Activated CD4-positive, alpha-beta T cell treated with anti-CD3 and anti-CD28 coated beads for 36 hours (primary cell): ENCODE data around the gene KDR. TPM values are rescaled to one million over a fixed set of nuclear protein-coding genes. Genes with fewer than 3 reads are reported as not detected.

Source experiments
- ATAC-seq: fragments of 200-7000 bp; cut with Tn5 transposase; one replicate; pipeline ENCODE4 v1.10.0; 2021; ENCODE audit warnings: mild to moderate bottlenecking, moderate library complexity
- CTCF ChIA-PET: fragments of 350-600 bp; sonication (Branson Sonifier 250); formaldehyde crosslinking; loops from one replicate; lab custom pipeline; 2021; ENCODE audit warnings: antibody characterized with exemption; lab: Charles Lee
- POLR2A ChIA-PET: fragments of 350-600 bp; sonication (Branson Sonifier 250); formaldehyde crosslinking; loops from one replicate; lab custom pipeline; 2021; ENCODE audit warnings: antibody characterized with exemption, inconsistent platforms; lab: Charles Lee
- DNase-seq: peaks from one replicate; pipeline ENCODE4 v3.0.0-alpha.2; 2020
- H3K27ac Mint-ChIP-seq: one replicate; pipeline ENCODE4 v1.8.0; 2021; ENCODE audit warnings: mixed read lengths
- H3K27me3 Mint-ChIP-seq: one replicate; pipeline ENCODE4 v1.8.0; 2021; ENCODE audit warnings: mixed read lengths
- H3K36me3 Mint-ChIP-seq: one replicate; pipeline ENCODE4 v1.8.0; 2021; ENCODE audit warnings: low read depth, mixed read lengths
- H3K4me1 Mint-ChIP-seq: one replicate; pipeline ENCODE4 v1.8.0; 2021; ENCODE audit warnings: mixed read lengths
- H3K4me3 Mint-ChIP-seq: one replicate; pipeline ENCODE4 v1.8.0; 2021; ENCODE audit warnings: mild to moderate bottlenecking, moderate library complexity, mixed read lengths
- H3K9me3 Mint-ChIP-seq: one replicate; pipeline ENCODE4 v1.8.0; 2021; ENCODE audit warnings: low read depth, mixed read lengths
- intact Hi-C, 2 experiments: fragments of 100-400 bp; cut with DNase I in 1 of 2; cut with micrococcal nuclease in 1 of 2; formaldehyde crosslinking; loops; one replicate each; pipeline versions ENCODE4 v1.14.2 to v1.15.1; 2022 to 2024; cut with DNase I, micrococcal nuclease
- total RNA-seq, 2 experiments: library from RNA; stranded (reverse); gene quantifications; one replicate each; pipeline ENCODE4 v1.2.3, GENCODE V29; 2021

Gene KDR
- total RNA-seq, 2 experiments from 2014 or later = not detected

DNA sequence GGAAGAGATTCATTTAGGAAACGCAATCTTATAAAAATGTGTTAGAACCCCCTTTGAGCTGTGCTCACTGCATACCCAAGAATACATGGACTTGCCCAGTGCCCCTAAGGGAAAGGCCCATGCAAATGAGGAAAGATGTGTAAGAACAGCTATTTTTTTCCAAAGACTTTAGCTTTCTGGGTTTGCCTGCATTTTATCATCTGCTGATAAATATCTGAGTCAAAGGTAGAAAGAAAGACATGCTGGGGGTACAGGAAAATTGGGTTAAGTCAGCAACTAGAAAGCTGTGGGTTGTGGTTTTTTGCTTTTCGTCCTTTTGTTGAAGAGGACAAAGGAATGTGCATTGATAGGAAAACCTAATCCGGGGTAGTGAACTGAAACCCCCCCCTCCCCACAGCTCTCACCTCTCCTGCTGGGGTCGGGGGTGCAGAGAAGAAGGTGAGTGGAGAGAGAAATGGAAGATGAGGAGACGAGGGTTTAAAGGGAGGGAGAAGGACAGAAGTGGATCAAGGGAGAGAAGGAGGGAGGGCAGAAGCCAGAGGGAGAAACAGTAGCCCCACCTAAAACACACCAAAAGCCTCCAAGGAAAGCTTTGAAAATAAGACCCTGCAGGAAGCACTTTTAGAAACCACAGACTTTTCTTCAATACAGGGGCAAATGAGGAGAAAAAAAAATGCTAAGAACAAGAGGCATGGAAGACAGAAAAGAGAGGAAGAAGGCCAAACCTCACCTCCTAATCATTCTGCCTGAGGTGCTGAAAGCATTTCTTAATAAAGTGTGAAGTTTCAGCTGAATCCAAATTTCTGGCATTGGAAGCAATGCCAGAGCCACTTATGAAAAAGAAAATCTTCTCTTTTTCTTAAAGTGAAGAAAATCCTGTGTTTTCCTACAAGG is 49.3 kb downstream of the KDR start:
- POLR2A ChIA-PET = interaction anchor here (0.7 kb wide), 1 partner anchor 975 kb away, joined by 3 read pairs; no protein-coding TSS in a partner anchor
- intact Hi-C loops = no loop called here
- peaks cover 20% of the 10 kb centered on the region for H3K27me3 Mint-ChIP-seq

DNA sequence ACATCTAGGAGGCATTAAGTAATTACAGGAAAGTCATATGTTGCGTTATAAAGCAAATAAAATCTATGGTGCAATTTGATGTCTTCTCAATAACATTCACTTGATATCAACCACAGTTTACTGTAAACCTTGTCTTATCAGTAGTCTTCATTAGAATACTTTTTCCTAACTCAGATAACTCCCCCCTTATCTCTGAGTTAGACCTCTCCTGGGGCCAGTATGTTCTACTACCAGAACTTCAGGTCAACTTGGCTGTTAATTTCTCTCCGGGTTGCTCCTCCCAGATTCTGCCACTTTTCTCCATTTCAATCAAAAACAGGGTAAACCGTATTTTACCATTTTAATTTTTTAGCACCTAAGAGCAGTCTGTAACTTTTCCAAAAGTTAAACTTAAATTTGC is 50.0 kb downstream of the KDR start:
- no peak for DNase-seq
- Mint-ChIP-seq H3K9me3 (no peaks in the 10 kb centered on the region), H3K27ac (no peak overlapping the region), H3K4me3 (no peak overlapping the region), H3K27me3 (peaks cover 24% of the 10 kb centered on the region), H3K36me3 (no peaks in the 10 kb centered on the region), H3K4me1 (peaks cover 9% of the 10 kb centered on the region)
- intact Hi-C loops = no loop called here
- CTCF ChIA-PET = no interaction called here
- POLR2A ChIA-PET = interaction anchor here (0.7 kb wide), 1 partner anchor 975 kb away, joined by 3 read pairs; no protein-coding TSS in a partner anchor
- ATAC-seq = no peak

More for the DNA sequence above, 49.3 kb downstream of the KDR start:
- Mint-ChIP-seq H3K36me3 (no peaks in the 10 kb centered on the region), H3K27ac (no peak overlapping the region), H3K4me3 (no peak overlapping the region), H3K4me1 (peaks cover 9% of the 10 kb centered on the region), H3K9me3 (no peaks in the 10 kb centered on the region)
- ATAC-seq (peak; percentile 61), DNase-seq (peak; percentile 6)
- CTCF ChIA-PET = interaction anchor here (0.7 kb wide), 1 partner anchor 24 kb away, joined by 3 read pairs; no protein-coding TSS in a partner anchor

DNA sequence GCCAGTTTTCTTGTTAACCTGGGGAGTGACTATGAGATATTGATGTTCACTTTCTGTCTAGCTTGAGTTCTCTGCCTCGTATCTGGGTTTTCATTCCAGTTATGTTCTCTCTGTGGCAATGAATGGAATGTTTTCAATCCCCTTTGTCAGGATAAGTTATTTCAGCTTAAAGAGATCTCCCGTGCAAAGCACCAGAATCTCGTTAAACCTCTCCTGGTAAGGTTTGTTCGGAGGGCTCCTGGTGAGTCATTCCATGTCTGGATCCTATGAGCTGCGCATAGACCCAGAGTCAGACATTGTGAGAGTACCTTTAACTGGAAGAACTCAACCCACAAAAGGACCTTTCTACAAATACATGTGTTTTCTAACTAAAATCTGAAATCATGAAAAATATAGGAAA is 51.0 kb downstream of the KDR start:
- CTCF ChIA-PET = no interaction called here
- H3K27me3 Mint-ChIP-seq = peaks cover 23% of the 10 kb centered on the region
- no peak for ATAC-seq

DNA sequence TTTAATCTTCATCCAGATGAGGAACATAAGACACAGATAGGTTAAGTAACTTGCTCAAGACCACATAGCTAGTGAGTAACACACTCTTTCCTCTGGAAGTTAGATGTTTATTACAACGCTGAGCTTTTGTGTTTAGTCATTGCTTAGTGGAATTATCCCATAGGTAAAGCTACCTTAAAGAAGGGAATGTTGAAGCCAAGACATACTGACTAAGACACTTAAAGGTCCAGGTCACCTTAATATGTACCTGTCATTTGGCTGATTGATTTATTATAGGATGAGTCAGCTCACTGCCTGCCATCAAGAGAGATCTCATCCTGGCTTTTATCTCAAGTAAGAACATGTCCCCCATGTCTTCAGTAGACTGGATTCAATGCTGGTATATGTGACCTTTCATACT is 53.4 kb downstream of the KDR start:
- ATAC-seq (no peak), DNase-seq (no peak)
- Mint-ChIP-seq H3K27me3 (peaks cover 18% of the 10 kb centered on the region), H3K36me3 (no peaks in the 10 kb centered on the region), H3K4me3 (no peak overlapping the region), H3K9me3 (no peaks in the 10 kb centered on the region), H3K4me1 (peaks cover 9% of the 10 kb centered on the region), H3K27ac (no peak overlapping the region)
- CTCF ChIA-PET = no interaction called here
- intact Hi-C loops = no loop called here
- POLR2A ChIA-PET = no interaction called here

More for the DNA sequence above, 51.0 kb downstream of the KDR start:
- Mint-ChIP-seq H3K36me3 (no peaks in the 10 kb centered on the region), H3K27ac (no peak overlapping the region), H3K4me3 (no peak overlapping the region), H3K9me3 (no peaks in the 10 kb centered on the region), H3K4me1 (peaks cover 9% of the 10 kb centered on the region)
- intact Hi-C loops = no loop called here
- no peak for DNase-seq
- POLR2A ChIA-PET = interaction anchor here (0.7 kb wide), 1 partner anchor 273 kb away, joined by 5 read pairs; no protein-coding TSS in a partner anchor

DNA sequence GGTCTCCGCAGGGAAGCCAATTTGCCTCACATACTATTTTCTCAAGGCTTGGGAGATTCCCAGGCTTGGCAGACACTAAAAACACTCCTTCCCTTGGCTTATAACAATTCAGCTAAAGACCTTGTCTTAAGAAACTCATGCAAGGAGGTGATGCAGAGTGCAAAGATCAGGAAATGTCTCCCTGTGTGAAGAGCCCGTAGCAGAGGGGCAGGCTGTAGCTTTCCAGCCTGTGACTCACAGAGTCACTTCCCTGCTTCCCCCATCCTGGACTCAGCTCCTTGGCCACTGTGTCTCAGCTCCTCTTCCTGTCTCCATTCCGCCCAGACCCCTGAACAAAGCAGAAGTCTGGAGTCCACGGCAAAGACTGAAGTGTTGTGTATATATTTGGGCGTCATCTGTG is 56.1 kb downstream of the KDR start:
- H3K4me3 Mint-ChIP-seq = no peak overlapping the region
- ATAC-seq (no peak), DNase-seq (no peak)
- no peaks in the 10 kb centered on the region for H3K36me3 Mint-ChIP-seq
- no peaks in the 10 kb centered on the region for H3K9me3 Mint-ChIP-seq
- no peaks in the 10 kb centered on the region for H3K4me1 Mint-ChIP-seq
- peaks cover 16% of the 10 kb centered on the region for H3K27me3 Mint-ChIP-seq
- CTCF ChIA-PET = no interaction called here
- no peak overlapping the region for H3K27ac Mint-ChIP-seq
- intact Hi-C loops = no loop called here
- POLR2A ChIA-PET = no interaction called here

DNA sequence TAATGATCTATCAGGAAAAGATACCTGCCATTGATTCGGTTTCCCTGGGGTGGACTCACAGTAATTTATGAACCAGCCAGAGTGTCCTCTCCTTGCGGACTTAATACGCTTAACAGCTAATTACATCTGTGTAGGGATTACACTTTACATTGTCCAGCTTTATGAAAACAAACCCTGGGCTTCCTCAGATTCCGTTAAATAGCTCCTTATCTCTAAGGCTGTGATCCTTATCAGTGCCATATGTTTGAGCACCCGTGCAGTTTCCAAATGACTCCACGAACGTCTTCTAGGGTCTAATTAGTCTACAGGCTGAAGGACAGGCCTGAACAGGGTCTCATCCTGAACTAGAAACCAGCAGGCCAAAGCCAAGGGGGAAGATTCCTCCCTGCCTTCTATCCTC is 56.9 kb downstream of the KDR start:
- Mint-ChIP-seq H3K27ac (no peak overlapping the region), H3K4me1 (no peaks in the 10 kb centered on the region), H3K36me3 (no peaks in the 10 kb centered on the region), H3K4me3 (no peak overlapping the region), H3K9me3 (no peaks in the 10 kb centered on the region), H3K27me3 (peaks cover 17% of the 10 kb centered on the region)
- ATAC-seq (no peak), DNase-seq (no peak)
- CTCF ChIA-PET = no interaction called here
- intact Hi-C loops = no loop called here
- POLR2A ChIA-PET = no interaction called here

DNA sequence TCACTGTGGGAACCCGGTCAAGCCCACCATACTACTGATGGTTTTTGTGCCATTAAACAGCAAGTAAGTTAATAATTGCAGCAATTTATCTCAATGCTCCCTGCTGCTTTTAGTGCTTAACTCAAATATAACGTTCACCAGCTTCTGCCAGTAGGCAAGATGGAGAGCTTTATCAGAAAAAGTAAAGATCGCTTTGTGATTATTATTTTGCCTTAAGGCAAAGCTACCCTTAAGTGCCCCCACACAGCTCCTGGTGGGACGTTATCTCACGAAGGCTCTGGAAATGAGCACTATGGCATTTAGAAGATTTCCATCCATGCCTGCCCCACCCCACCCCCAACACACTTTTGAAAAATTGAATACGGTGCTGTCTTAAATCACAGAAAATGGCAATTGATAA is 59.4 kb downstream of the KDR start:
- Mint-ChIP-seq H3K4me3 (no peak overlapping the region), H3K27ac (no peak overlapping the region), H3K4me1 (no peaks in the 10 kb centered on the region), H3K9me3 (peaks cover 2% of the 10 kb centered on the region), H3K36me3 (no peaks in the 10 kb centered on the region), H3K27me3 (peaks cover 11% of the 10 kb centered on the region)
- intact Hi-C loops = no loop called here
- no peak for DNase-seq
- ChIA-PET POLR2A (no interaction called here), CTCF (interaction anchor here (0.5 kb wide), 1 partner anchor 89 kb away, joined by 3 read pairs; no protein-coding TSS in a partner anchor)
- no peak for ATAC-seq

DNA sequence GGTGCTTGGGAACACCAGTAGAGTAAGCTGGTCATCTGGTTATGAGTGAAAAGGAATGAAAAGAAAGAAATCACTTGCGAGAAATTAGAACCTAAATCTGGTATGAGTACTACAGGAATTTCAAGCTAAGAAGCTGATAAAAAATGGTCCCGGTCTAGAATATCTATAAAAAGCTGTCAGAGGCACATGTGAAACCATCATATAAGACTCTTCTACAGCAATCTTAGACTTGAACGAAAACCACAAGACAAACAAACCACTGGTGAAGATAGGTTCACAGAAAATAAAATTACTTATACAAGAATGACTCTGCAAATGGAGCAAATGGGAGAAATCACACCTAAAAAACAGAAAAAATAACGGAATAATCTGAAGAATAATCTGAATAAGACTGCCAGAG is 69.9 kb downstream of the KDR start:
- Mint-ChIP-seq H3K9me3 (peaks cover 2% of the 10 kb centered on the region), H3K27me3 (no peaks in the 10 kb centered on the region), H3K4me1 (no peaks in the 10 kb centered on the region), H3K27ac (no peak overlapping the region), H3K36me3 (no peaks in the 10 kb centered on the region), H3K4me3 (no peak overlapping the region)
- ChIA-PET POLR2A (no interaction called here), CTCF (interaction anchor here (0.5 kb wide), 1 partner anchor 84 kb away, joined by 3 read pairs; no protein-coding TSS in a partner anchor)
- intact Hi-C loops = no loop called here
- ATAC-seq (no peak), DNase-seq (no peak)

DNA sequence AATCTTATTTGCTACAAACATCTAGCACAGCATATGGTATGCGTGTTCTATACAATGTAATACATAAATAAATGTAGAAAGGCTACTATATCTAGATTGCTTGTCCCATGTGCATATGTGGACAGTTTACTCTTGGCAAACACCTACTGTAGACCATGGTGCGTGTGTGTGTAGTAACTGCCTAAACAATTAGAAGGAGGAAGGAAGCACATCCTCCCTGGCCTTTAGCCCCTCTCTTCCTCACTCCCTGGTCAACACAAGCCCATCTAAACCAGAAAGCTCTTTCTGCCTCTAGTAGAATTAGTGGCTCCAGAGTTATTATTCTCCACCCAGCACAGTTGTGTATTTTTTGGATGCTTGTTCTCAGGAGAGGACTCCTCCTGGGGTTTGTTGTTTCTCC is 73.9 kb downstream of the KDR start:
- no peak for DNase-seq
- no peaks in the 10 kb centered on the region for H3K4me1 Mint-ChIP-seq
- ChIA-PET POLR2A (no interaction called here), CTCF (no interaction called here)
- no peaks in the 10 kb centered on the region for H3K36me3 Mint-ChIP-seq
- intact Hi-C loops = no loop called here
- H3K27ac Mint-ChIP-seq = no peak overlapping the region
- H3K4me3 Mint-ChIP-seq = no peak overlapping the region
- ATAC-seq = no peak
- peaks cover 1% of the 10 kb centered on the region for H3K9me3 Mint-ChIP-seq
- H3K27me3 Mint-ChIP-seq = no peaks in the 10 kb centered on the region

DNA sequence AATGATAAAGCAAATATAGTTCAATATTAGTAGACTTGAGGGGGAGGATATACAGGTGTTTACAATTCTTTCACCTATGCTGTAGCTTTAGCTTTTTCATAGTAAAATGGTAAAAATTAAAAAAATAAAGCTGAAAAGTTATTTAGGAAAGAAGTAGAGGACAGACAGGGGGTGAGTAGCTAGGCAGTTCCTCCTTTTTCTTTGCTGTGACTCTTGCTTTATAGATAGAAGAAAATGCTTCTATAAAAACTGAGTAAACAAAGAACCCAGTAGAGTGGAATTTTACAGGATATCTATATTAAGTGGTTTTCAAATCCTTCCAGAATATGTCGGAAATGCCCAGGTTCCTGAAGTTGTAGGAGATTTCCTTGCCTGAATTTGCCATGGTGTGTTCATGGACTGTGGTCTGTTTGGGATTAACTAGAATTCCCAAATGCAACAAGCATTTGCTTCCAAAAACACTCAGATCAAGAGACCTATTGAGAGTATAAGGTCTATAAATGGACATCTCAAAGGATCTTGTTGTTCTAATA is 74.9 kb downstream of the KDR start:
- no peak for ATAC-seq
- CTCF ChIA-PET = no interaction called here

DNA sequence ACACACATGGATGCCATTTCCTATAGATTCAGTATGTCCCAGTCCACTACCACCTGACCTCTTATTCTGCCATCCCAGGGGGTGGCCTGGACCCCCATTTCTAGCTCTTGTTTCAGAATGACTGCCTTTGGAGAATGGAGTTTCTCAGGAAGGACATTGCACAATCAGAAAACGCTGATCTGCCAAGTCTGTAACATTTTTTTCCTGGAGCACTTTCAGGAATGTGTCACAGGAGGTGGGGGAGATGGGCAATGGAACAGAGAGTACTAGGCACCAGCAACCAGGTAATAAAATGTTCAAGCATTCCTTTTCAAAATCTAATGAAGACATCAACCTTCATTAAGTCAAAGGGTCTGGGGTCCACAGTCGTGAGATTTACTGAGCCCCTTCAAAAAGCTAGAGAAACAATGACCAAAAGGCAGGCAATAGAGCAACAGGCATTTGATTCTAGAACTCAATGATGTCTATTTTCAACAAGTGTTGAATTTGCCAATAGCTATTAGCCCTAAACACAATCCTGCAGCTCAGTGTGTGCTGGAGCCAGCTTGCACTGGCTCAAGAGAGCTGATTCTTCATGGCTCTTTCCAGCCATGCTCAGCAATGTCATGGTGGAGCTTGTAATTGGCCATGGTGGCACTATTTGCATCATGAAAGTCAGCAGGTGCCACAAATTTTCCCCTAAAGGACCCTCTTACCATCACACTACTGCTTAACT is 87.1 kb downstream of the KDR start:
- Mint-ChIP-seq H3K27me3 (peaks cover 17% of the 10 kb centered on the region), H3K36me3 (no peaks in the 10 kb centered on the region), H3K9me3 (peaks cover 3% of the 10 kb centered on the region), H3K4me1 (no peaks in the 10 kb centered on the region), H3K27ac (no peak overlapping the region), H3K4me3 (no peak overlapping the region)
- DNase-seq = no peak
- CTCF ChIA-PET = interaction anchor here (0.8 kb wide), 1 partner anchor 1229 kb away, joined by 4 read pairs; no protein-coding TSS in a partner anchor
- intact Hi-C loops = no loop called here
- POLR2A ChIA-PET = no interaction called here
- ATAC-seq = no peak

More for the DNA sequence above, 74.9 kb downstream of the KDR start:
- POLR2A ChIA-PET = no interaction called here
- Mint-ChIP-seq H3K9me3 (peaks cover 1% of the 10 kb centered on the region), H3K36me3 (no peaks in the 10 kb centered on the region), H3K4me3 (no peak overlapping the region), H3K27ac (no peak overlapping the region), H3K27me3 (no peaks in the 10 kb centered on the region), H3K4me1 (no peaks in the 10 kb centered on the region)
- DNase-seq = no peak
- intact Hi-C loops = no loop called here
